HEK293T (cell line): ENCODE results near the gene ORM2.

Experiments
- ELF4 ChIP-seq: fragments of 450-650 bp; IDR thresholded peaks from 2 replicates; pipeline ENCODE4 v1.6.1; 2017; ENCODE audit warnings: antibody characterized with exemption
- FOXK2 ChIP-seq: fragments of 450-650 bp; IDR thresholded peaks from 2 replicates; pipeline ENCODE4 v1.6.1; 2016; ENCODE audit warnings: mild to moderate bottlenecking
- FOXM1 ChIP-seq: fragments of 450-650 bp; IDR thresholded peaks from 2 replicates; pipeline ENCODE4 v1.6.1; 2017; ENCODE audit warnings: mild to moderate bottlenecking, borderline replicate concordance
- L3MBTL2 ChIP-seq: fragments of 450-650 bp; conservative IDR thresholded peaks from 2 replicates; pipeline ENCODE4 v1.6.1; 2016; ENCODE audit warnings: mild to moderate bottlenecking
- SUZ12 ChIP-seq: fragments of 450-650 bp; IDR thresholded peaks from 2 replicates; pipeline ENCODE4 v1.6.1; 2016; ENCODE audit warnings: mild to moderate bottlenecking
- TARDBP ChIP-seq: fragments of 450-650 bp; IDR thresholded peaks from 2 replicates; pipeline ENCODE4 v1.6.1; 2016
- ZNF384 ChIP-seq: fragments of 450-650 bp; IDR thresholded peaks from 2 replicates; pipeline ENCODE4 v1.6.1; 2016

- TF ChIP-seq FOXK2, result no peak
- TF ChIP-seq SUZ12, result no peak
- TF ChIP-seq ELF4, result no peak
- no peak for TF ChIP-seq FOXM1
- no peak for TF ChIP-seq L3MBTL2
- no peak for TF ChIP-seq TARDBP
- TF ChIP-seq ZNF384, result no peak
Measured at GRCh38 chr9:114289106-114289505, 40.6 kb upstream of the ORM2 start.
